ENCODE measurements around the gene PXT1.
"Not testable (repeated sequence)": the region's sequence is repeated elsewhere in the genome, so short reads cannot be mapped to it uniquely, and the experiment has no call there.

The PXT1 gene

DNA sequence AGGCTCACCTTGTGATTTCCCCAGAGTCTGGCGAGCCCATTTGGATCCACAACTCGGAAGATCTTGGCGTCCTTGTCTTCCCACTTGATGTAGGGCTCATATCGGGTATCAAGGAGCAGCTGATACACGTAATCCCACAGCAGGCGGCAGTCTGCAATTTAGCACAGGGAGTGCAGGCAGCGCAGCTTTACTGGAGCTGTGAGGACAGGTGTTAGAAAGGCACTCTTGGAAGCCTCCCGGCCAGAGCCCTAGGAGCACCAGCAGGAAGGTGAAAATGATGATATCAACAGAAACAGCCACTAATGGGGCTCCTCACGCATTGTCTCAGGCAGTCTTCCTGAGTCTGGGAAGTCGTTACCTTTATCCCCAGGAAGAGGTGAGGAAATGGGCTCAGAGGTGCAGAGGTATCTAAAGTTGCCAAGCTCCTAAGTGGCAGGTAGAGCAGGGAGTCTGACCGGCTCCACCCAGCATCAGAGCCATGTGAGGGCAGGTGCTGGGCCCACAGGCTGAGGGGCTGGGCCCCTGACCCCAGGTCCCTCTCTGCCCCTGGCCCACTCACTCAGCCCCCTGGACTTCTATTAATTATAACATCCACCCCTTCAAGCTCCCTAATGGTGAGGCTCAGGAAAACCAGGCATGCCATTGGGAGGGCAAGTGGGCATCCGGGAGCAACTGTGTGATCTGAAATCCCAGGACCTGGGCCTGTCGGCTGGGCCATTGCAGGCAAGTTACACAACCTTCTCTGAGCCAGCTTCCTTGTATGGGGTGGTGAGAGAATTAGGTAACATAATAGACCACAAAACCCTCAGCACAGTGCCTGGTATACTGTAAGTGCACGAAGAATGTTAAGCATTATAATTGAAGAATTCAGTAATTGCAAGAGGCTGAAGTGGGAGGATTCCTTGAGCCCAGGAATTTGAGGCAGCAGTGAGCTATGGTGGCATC is 73.5 kb downstream of the PXT1 start:
- DNase-seq (ENCODE audit: low spot score) = peak; percentile 32

DNA sequence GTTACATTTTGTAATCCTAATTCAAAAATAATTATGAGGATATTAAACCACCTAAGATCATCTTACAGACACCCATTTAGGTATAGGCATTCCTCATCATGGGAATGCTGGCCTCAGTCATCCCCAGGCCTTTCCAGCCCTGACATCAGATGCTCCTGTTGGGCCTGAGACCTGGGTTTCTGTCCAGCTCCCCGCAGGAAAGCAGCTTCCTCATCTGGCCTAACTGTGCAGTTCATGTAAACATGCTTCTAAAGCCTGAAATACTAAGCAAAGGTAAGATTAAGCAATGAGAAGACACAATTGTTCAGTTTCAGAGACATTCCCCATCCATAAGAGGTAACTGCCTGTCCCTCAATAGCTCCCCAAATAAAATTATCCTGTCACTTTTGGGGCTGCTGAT is 74.2 kb downstream of the PXT1 start:
- no peak for DNase-seq (ENCODE audit: low spot score)

DNA sequence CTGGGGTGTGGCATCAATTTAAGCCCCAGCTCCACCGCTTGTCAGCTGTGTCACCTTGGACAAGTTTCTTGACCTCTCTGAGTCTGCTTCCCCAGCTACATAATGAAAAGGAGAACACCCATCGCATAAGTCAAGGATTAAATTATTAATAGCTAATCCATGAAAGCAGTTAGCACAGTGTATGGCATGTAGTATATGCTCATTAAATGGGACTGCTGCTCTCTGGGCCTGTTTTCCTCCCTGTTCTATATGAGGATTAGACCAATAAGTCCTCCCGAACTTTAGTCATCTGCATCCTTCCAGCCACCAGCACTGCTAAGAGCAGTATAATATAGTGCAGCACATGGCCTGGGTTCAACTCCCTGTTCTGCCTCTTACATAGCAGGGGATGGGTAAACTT is 74.9 kb downstream of the PXT1 start:
- DNase-seq (ENCODE audit: low spot score) = no peak

DNA sequence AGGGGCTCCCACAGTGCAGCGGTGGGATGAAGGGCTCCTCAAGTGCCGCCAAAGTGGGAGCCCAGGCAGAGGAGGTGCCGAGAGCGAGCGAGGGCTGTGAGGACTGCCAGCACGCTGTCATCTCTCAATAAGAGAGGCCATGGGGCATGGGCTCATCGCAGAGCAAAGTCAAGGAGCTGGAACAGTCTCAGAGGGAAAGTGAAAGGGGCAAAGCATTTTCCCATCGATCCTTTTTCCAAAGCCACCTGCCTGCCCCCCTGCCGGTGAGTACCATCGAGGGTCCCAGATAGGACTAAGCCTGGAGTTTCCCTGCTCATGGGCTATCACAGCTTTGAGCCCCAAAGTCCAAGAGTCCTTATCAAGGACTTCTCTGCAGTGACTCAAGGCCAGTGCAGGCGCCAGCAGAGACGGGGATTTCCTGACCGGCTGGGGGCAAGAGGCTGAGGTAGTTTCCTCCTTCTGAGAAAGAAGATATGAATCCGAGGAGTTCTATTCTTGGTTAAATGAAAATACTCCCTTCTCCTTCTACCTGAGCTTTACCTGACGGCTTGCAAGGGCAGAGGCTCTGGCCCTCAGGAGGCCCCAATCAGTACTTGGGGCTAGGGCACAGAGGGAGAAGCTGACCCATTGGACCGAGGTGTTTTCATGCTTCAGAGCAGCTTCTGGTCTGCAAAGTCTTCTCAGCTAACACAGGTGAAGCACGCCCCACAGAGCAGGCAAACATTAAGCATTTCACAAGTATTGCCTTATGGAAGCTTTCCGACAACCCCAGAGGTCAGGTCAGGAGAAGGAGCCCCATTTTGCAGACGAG is 77.8 kb downstream of the PXT1 start:
- no peak for DNase-seq (ENCODE audit: low spot score)

DNA sequence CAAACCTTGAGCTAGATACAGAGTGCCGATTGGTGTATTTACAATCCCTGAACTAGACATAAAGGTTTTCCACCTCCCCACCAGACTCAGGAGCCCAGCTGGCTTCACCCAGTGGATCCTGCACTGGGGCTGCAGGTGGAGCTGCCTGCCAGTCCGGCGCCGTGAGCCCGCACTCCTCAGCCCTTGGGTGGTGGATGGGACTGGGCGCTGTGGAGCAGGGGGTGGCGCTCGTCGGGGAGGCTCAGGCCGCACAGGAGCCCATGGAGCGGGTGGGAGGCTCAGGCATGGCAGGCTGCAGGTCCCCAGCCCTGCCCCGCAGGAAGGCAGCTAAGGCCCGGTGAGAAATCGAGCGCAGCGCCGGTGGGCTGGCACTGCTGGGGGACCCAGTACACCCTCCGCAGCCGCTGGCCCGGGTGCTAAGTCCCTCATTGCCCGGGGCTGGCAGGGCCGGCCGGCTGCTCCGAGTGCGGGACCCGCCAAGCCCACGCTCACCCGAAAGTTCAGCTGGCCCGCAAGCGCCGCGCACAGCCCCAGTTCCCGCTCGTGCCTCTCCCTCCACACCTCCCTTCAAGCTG is 78.5 kb downstream of the PXT1 start:
- not testable (repeated sequence) for DNase-seq (ENCODE audit: low spot score)

DNA sequence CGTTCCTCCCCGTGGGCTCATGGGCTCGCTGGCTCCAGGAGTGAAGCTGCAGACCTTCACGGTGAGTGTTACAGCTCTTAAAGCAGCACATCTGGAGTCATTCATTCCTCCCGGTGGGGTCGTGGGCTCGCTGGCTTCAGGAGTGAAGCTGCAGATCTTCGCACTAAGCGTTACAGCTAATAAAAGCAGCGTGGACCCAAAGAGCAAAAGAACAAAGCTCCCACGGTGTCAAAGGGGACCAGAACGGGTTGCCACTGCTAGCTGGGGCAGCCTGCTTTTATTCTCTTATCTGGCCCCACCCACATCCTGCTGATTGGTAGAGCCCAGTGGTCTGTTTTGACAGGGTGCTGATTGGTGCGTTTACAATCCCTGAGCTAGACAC is 79.3 kb downstream of the PXT1 start:
- DNase-seq (ENCODE audit: low spot score) = not testable (repeated sequence)

DNA sequence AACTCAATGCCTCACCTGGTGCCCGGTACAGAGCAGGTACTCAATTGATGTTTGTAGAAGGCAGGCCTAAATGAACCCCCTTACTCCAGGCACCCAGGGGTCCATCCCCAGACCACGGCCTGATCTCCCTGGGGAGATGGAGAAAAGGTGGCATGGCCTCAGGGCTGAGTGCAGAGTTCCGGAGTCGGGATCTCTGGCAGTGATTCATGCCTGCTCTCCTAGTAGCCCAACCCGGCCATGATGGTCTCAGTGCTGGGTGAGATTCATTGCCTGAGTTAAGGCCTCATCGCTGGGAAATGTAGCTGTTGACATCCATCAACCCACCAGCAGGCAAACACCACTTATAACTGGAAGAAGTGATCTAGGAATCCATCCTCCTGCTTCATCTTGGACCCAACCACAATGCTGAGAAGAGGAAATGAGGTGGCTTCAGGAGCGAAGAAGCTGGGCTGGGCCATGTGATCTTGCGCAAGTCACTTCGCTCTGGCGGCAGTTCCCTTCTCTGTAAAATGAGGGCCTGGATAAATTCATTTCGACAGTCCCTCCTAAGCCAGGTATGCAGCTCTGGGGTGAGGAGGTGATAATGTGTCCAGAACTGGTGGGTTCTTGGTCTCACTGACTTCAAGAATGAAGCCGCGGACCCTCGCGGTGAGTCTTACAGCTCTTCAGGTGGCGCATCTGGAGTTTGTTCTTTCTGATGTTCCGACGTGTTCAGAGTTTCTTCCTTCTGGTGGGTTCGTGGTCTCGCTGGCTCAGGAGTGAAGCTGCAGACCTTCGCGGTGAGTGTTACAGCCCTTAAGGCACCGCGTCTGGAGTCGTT is 79.9 kb downstream of the PXT1 start:
- no peak for DNase-seq (ENCODE audit: low spot score)

DNA sequence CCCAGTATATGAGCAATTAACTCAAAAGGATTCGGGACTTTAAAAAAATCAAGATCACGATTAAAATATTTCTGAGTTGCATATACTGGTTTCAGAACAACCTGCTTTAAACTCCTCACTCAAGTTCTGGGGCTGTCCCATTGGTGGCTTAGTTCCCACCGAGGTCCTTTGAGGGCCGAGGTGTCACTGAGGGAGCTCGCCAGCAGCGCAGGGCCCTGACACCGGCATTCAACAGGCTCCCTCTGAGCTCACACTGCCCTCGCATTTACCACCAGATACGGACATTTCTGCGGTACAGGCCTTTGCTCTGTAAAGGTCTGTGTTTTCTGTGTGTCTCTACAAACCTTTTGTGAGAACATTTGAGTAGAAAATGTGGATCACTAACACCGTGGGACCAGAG is 81.6 kb downstream of the PXT1 start:
- DNase-seq (ENCODE audit: low spot score) = no peak

DNA sequence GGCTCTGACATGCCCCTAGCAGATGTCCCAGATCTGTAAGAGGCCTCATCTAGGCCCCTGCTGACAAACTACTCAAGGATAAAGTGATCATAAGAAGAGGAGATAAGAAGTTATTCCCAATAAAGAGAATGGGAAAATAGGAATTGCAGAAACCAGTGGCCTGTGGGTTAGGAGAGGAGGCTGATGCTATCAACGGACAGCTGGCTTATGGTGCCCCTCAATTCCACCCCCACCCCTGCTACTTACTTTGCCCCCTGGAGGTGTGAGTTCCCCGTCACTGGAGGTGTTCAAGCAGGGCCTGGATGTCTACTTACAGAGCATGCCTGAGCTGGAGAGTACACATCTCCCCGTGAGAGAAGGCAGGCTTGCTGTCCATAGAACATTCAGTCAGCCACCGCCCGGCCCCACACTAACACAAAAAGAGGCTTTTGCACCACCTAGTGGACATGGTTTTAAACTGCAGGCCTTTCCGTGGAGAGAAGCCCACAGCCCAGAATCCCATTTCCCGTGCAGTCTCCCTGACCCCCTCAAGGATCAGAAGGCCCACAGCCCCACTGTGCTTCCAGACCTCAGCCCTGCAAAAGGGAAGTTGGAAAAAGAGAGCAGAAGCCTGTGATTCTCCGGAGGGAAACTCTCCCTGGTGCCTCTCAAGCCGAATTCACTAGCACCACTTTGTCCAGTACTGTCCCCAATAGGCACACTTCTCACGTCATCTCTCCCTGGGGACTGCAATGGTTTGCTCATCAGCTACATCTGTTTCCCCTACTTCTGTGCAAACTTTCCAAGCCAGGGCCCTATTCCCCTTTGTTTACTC is 82.2 kb downstream of the PXT1 start:
- DNase-seq (ENCODE audit: low spot score) = peak; percentile 65

DNA sequence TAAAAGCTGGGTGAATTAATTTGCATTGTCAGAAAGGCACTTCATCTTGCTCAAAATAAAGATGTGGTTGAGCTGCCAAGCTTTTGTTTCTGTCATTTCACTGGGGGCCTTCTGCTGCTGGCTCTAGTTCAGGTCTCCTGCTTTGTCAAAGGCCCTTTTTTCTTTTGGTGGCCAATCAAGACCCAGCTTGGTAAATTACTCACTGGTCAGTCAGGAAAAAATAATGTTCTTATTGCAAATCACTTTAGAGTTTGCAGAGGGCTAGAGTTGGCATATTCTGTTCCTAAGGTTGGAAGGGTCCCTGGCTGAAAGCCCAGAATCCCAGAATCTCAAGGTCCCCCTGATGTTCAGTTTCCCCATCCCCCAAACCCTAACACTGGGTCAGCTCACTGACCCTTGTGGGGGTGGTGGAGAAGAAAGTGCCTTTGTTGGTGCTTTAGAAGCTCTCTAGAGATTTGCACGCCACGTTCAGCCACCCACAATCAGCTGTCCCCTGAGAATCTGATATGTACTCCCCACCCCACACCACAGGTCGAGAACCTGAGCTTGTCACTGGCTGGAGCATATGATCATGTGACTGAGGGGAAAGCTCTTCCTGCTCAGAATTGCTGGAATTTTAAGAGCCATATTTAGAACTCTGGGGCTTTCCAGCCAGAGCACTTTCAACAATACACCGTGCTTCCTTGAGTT is 84.3 kb downstream of the PXT1 start:
- peak; percentile 57 for DNase-seq (ENCODE audit: low spot score)

DNA sequence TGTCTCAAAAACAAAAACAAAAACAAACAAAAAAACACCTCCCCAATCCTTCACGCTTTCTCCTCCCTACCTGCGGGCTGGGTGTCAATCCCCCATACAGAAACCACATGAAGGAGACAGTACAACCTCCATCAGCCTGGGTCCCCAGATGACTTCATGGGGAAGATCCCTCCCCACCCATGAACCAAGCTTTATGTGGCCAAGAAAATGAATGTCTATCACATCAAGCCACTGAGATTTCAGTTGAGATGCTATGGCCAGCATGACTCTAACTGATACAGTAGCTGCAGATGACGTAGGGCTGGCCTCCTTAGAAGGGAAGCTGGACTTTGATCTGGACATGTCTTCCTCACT is 84.8 kb downstream of the PXT1 start:
- no peak for DNase-seq (ENCODE audit: low spot score)

DNA sequence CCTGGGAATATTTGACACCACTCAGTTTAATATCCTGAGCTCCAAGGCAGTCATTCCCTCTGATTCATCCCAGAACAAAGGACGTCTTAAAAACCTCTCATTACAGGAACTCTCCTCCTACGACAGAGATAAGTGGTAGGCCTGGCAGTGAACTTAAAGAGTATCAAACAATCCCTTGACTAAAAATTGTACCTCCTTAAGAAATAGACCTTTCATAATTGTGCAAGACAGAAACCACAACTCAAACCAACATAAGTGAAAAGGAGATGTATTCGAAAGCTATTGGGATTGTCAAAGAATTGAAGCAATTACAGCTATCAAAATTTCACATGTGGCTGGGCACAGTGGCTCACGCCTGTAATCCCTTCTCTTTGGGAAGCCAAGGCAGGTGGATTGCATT is 86.8 kb downstream of the PXT1 start:
- DNase-seq (ENCODE audit: low spot score) = no peak

DNA sequence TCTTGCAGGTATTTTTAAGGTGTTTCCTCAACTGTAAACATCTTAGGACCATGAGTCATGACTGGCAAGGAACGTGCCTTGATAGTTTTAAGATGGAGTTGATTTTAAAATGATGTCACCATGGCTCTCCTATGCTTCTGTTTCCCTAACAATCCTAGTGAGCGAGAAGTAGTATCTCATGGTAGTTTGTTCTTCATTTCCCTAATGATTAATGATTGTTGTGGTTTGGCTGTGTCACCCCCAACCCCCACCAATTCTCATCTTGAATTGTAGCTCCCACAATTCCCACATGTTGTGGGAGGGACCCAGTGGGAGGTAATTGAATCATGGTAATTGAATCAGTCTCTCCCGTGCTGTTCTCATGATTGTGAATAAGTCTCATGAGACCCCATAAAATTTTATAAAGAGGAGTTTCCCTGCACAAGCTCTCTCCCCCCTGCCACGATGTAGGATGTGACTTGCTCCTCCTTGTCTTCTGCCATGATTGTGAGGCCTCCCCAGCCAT is 89.2 kb downstream of the PXT1 start:
- no peak for DNase-seq (ENCODE audit: low spot score)

DNA sequence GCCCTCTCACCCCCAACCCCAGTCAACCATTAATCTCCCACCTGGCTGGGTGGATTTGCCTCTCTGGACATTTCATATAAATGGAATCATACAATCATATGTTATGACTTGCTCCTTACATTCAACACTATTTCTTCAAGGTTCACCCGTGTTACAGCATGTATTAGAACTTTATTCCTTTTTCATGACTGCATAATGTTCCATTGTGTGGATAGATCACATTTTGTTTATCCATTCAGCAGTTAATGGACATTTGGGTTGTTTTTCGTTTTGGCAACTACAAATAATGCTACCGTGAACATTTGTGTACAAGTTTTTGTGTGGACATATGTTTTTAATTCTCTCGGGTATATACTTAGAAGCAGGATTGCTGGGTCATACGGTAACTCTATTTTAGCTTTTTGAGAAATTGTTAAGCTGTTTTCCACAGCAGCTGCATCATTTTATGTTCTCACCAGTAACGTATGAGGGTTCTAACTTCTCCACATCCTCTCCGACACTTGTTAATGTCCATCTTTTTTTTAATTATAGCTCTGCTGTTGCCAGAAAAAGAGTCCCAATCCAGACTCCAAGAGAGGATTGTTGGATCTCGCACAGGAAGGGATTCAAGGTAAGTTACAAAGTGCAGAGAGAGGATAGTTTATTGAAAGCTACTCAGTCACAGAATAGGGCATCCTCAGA is 90.0 kb downstream of the PXT1 start:
- DNase-seq (ENCODE audit: low spot score) = no peak

DNA sequence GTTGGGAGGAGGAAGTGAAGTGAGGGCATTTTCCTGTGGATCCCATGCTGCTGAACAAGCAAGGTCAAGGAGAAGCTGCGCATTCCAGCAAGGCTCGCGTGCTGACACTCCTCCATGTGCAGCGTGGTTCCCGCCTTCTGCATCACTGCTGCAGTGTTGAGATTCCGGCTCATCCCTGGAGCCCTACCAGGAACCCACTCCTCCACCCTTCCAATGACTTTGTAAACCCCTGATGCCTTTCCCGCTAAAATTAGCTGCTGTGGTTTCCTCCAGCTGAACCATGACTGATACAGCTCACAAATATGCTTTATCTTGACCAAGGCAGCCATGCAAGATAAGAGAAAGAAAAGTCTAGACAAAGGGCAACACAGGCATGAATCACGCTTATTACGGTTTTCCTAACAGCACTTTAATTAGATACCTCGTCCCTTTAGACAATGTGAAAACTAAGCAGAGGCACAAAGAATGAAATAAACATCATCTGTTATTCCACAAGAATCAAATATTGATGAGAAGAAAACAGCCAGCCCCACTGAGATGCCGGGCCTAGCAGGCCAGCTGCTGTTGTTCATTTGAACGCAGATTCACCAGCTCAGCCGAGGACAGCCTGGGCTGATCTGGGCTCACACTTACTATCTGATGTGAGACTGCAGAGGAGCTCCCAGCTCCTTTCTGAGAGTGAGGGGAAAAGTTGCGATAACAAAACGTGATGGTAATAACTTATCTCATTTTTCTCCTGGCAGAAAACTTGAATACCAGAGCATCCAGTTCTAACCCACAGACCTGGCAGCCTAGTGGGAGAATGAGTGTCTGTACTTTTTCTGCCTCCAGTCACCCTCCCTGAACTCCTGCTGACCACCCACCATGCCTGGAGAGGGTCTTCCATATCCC is 91.7 kb downstream of the PXT1 start:
- peak; percentile 19 for DNase-seq (ENCODE audit: low spot score)

DNA sequence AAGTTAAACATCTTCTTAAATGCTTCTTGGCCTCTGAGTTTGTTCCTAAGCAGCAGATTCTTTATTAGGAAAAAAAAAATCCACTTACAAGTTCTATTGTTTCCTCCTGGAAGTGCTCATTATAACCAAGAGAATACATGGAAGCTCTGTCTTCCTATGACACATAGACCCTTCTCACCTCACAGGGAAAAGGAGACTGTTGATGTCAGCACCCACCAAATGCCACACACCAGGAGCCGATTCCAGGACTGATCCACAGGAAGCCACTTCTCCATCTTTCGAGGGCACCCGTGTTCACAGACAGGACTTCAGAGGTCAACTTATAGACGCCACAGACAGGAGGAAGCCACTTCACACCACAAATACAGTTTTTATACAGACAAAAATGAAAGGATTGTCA is 92.6 kb downstream of the PXT1 start:
- DNase-seq (ENCODE audit: low spot score) = no peak

DNA sequence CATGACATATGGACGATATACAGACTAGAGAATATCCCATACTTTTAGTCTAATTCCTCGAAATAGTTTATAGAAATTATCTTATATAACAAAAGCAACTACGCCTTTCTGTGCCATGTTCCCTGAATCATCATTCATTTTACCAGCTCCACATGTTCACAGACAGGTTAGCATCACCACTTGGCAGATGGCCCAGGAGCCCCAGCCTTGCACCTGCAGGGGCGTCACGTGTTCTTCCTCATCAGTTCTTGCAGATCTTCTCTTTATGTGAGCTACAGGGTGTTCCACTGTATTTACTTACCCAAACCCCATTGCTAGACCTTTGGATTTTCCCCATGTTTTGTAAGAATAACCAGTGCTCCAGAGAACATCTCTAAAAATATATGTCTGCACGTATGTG is 93.4 kb downstream of the PXT1 start:
- DNase-seq (ENCODE audit: low spot score) = no peak

DNA sequence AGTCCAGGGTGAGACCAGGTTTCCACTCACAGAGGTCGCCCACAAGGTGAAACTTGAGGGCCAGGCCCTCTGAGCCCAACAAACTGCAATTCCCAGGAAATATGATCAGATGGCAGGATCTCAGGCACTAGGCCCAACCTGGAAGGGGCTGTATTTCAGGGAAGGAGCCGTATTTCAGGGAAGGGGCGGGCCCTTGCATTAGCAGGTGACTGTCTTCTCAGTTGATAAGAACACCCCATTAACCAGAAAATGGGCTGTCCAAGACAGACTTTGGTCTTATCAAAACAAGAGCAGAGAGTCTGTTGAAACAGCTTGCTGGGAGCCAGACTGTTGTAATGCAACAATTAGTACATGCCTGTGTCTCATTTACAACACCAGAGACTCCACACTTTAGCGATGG is 95.0 kb downstream of the PXT1 start:
- no peak for DNase-seq (ENCODE audit: low spot score)
